GM19463 (cell line): ENCODE measurements around the gene TBC1D24.
"Not testable (repeated sequence)": the region's sequence is repeated elsewhere in the genome, so short reads cannot be mapped to it uniquely, and the experiment has no call there.

Experiments
- ATAC-seq: cut with Tn5 transposase; IDR thresholded peaks from one replicate; pipeline ENCODE4 v1.9.1; 2021; ENCODE audit warnings: mild to moderate bottlenecking, moderate library complexity; ENCODE audit not compliant: unreplicated experiment

The TBC1D24 gene

DNA sequence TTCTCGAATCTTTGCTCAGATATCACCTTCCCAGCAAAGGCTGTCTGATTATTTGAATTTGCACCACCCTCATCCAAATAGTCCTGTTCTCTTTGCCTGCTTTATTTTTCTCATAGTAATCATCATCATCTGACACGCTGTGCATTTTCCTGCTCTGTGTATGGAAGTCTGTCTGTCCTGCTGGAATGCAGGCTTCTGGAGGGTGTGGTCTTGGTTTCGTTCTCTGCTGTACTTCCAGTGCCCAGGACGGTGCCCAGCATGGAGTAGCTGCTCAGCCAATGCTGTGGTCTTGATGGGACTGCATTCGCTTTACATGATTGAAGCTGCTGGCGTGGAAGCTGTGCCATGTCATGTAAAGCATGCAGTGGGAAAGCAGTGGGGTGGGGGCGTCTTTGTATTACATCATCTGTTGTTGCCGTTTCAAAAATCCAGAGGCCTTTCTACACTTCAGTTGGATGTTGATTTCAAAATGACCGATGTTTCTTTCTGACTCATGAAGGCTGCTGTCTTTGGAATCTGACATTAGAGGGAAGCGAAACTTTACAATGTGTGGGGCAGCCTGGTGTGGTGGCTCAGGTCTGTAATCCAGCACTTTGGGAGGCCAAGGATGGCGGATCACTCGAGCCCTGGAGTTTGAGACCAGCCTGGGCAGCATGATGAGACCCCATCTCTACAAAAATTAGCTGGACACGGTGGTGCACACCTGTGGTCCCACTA is 79.9 kb downstream of the TBC1D24 start:
- not testable (repeated sequence) for ATAC-seq
